Stimulated activated CD4-positive, alpha-beta T cell treated with anti-CD3 and anti-CD28 coated beads, Interleukin-2, amount 100 ng/mL, for 24 hours (primary cell): Measurements from ENCODE around the gene BAAT.
"Not testable (repeated sequence)": the region's sequence is repeated elsewhere in the genome, so short reads cannot be mapped to it uniquely, and the experiment has no call there.

Source experiments
- DNase-seq, 2 donors: peaks; one replicate each; pipeline ENCODE4 v3.0.0-alpha.2; 2020

BAAT gene

DNA sequence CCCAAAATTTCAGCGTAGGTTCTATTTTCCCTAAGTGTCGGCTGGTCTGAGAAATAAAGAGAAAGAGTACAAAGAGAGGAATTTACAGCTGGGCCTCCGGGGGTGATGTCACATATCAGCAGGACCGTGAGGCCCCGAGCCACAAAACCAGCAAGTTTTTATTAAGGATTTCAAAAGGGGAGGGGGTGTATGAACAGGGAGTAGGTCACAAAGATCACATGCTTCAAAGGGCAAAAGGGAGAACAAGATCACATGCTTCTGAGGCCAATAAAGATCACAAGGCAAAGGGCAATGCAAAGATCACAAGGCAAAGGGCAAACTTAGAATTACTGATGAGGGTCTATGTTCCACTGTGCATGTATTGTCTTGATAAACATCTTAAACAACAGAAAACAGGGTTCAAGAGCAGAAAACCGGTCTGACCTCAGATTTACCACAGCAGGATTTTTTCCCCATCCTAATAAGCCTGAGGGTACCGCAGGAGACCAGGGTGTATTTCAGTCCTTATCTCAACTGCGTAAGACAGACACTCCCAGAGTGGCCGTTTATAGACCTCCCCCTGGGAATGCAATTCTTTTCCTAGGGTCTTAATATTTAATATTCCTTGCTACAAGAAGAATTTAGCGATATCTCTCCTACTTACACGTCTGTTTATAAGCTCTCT lies at the start of gene BAAT:
BAAT (minus strand) TSS at position 134 of the 664 bp plus-strand sequence. CDS start 13,602 bp downstream, outside the sequence.
- not testable (repeated sequence) for DNase-seq

DNA sequence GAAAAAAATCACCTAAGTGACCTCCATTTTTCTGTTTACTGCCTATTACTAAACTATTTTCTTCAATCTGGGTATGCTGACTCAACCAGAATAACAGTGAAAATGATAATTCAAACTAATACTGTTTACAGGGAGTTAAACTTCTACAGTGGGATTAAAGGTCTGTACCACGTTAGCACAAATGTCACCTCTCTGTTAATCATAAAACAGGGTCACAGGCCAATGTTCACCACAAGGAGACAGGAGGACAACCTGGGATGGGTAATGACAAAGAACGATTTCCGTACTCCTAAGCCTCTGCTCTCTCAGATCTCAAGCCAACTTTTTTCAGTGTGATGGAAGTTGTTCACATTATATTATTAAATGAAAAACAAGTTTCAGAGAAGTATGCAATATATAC lies 48.4 kb upstream of the BAAT start:
- no peak for DNase-seq

DNA sequence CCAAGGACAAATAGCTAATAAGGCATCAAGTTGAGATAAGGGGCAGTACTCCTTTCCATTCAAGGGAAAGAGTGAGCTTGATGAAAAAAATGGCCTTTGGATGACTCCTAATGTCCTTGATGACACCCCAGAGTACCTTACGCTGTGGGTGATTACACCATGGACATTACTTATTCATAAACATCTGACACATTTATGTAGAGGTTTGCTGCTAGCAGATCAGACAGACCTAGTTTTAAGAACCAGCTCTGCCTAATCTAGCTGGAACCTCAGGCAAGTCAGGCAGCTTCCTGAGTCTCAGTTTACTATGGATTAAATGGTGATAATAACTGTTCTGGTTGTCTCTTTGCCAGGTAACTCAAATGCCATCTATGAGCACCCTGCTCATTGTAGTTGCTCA lies 47.9 kb upstream of the BAAT start:
- DNase-seq, result no peak

DNA sequence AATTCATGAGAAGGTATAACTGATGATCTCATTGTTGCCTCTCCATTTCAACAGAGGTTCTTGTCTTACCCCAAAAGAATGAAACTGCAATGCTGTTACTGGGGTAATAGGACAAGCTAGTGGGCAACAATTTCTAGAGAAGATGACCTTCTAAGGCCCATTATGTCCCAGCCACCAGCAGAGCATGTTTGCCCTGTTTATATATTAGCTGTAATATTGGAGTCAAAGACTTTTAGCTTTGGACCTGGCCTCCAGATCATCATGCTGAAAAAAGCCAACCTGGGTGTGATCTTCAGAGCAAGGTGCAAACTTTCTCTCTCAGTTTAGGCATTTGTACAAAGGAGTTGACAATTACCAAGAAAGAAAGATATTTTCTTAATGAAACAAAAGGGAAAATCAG lies 47.4 kb upstream of the BAAT start:
- DNase-seq, result no peak

DNA sequence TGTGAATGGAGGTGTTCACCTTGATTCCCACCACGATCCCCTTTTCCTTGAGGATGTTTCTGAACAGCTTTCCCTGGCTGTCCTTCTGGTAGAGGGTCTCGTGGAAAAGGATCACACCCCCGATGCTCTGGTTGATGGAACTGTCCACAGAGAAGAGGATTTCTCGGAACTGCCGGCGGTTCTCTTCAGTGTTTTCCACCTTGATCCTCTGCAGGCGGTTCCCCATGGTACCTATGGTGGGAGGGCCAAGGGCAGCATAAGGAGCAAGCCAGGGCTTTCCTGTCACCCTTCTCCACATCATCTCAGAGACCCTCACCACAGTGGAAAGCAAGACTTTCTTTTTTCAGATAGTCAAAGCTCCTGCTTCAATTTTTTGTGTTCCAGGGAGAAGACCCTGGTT lies 44.9 kb upstream of the BAAT start:
- DNase-seq, result no peak

DNA sequence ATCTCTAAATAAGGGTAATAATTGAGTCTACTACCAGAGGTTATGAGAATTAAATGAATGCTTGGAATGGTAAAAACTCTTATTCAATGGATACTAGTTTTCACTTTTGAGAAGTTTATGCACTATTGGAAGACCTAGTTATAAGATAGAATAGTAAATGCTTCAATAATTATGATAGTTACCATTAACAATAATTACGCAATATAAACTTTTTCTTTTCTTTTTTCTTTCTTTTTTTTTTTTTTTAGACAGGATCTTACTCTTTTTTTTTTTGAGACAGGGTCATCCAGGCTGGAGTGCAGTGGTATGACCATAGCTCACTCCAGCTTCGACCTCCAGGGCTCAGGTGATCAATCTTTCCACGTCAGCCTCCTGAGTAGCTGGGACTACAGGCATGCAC lies 44.1 kb upstream of the BAAT start:
- no peak for DNase-seq

DNA sequence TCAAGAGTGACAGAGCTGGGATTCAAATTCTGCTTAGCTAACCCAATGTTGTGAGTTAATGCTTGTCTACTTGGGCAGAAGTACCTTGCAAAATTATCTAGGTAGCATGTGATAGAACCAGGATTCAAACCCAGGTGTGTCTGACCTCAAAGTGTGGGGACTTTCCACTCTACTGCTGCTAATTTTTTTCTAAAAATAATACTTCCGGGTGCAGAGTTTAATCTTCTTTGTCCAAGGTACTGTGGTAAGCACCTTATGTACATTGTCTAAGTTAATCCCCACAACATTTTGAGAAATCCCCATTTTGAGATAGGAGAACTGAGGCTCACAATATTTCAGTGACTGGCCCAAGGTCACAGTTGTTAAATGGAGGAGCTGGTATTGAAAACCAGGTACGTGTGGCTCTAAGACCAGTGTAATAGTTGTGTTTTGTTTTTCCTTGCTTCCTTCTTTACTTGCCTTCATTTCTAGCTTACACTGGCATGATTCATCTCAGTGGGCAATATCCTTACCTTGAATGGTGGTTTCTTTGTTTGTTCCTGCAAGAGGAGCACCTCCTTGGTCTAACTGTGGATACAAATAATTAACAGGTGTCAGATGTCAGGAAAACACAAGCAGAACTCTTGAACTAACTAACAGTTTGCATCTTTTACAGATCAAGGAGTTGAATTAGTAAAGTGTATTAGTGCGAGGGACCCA lies 43.3 kb upstream of the BAAT start:
- DNase-seq, result no peak

DNA sequence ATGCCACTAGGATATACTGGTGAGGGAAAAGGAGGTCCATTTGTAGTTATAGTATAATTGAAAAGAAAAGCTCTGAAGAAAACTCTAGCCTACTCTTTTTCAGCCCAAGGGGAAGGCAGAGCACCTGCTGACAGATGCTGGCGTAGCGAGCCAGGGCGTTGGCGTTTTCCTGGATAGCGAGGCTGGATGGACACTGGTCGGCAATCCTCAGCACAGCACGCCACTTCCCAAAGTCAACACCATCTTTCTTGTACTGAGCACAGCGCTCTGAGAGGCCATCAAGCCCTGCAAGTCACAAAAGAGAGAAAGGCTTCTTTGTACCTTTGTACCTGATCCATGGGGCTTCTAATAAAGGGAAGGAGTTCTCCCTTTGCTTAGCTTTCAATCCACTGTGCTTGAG lies 42.6 kb upstream of the BAAT start:
- DNase-seq, result no peak

DNA sequence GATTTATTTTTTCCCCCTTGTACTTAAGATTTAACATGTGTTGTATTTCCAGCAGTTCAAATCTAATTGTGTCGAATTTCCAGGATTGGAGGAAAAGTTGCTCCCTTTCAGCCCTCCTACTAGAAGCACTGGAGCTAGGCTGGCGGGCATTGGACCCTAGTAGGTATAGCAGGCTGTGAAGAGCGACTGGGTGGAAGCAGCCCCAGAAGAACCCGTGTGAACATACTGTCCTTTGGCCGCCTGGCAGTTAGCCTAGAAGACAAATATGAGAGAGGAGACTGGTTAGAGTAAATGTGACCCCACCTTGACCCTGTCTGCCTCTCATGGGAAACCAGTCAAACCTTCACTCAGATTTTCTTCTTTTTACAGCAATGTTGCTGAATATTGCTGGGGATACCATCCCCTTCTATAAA lies 36.9 kb upstream of the BAAT start:
- DNase-seq, result no peak

DNA sequence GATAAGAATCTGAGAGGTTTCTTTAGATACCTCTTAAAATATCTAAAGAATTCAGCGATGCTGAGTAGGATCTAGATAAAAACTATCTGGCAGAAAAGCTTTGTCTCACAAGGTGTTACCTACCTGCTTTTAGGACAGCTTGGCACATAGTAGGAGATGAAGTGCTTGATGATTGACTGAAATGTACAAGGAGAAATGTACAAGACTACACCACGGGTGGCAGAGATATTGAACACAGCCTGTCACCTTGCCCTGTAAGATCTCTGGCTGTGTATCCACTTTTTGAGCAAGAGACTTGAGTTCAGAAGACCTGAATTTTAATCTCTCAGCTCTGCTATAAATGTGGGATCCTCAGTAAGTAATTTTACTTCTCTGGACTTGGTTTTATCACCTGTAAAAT lies 35.1 kb upstream of the BAAT start:
- DNase-seq, result no peak

DNA sequence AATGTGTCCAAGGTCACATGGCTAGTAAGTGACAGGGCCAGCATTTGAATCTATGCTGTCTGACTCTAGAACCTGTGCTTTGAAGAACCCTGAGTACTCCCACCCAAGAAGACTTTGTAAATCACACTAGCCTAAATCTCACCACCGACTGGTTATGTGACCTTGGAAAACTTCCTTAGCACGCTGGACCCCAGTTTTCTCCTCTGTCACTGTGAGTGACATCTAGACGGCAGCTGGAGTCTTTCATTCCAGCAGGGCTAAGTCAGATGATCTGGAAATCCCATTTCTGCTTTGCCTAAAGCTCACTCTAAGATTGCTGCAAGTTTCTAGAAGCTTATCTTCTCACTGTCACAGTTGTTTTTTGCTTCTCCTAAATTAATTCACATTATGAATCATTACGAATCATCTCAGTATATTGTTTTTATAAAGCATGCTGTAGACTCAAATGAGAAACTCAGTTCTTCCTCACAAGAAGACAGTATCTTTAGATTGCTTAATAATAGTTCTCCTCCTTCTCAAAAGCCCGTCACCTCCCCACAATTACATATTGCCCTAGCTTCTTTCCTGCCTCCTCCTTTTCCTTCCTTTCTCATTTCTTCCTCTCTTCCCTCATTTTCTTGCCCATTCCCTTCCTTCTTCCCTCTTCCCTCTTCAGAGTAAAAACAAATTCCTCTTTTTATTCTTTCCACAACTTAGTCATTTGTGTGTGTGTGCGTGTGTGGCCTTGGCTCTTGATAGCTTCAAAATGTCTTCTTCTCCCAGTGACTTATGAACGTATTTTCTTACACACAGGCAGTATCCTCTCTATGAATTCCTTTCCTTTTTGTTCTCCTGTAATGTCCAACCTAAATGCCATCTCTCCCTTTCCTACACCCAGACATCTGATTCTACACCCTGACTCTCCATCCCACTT lies 34.0 kb upstream of the BAAT start:
- DNase-seq, result no peak

DNA sequence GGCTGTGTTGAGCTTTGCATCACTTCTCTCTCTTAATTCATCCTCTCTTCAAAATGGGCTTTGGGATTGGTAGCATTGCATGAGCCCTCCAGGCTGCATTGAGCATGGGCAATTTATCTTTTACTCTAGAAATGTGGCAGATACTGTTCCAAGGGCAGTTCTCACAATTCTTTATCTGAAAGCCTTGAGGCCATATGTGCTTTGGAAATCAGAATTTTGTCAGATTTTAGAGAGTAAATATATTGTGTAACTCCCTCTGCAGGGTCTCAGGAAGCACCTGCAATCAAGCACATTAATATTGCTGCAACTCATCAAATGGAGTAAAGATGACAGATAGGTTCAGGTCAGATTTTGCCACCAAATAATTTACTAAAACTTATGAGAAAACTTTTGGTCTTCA lies 33.2 kb upstream of the BAAT start:
- DNase-seq, result no peak

DNA sequence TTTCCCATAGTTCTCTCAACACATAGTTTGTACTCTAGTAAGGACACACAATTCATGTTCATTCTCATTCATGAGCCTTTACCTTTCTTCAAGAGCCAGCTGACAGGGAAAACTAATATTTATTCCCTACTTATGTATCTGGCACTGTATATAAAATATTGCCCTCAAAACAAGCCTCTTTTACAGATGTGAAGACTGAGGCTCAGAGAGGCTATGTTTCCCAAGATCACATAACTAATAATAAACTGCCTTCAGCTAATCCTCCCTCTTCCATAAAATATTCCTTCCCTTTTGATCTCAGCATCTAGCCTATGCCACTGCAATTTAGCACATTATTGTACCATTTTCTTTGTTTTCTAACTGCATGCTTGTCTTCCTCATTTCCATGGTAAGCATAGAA lies 32.6 kb upstream of the BAAT start:
- DNase-seq, result no peak

DNA sequence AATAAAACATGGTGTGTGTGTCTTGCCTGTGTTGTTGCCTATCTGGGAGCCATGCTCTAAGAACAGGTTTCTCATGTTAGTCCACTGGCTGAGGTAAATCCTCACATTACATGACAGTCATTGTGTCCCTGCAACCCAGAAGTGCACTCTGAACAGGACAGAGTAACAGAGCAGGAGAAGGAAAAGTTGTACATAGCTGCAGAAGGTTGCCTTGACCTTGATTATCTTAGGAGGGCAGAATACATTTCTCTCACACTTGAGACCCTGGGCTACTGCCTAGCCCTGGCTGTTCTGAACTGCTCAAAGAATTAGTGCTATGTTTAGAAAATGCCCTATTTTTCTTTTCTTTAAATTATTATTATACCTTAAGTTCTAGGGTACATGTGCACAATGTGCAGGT lies 30.8 kb upstream of the BAAT start:
- DNase-seq, result no peak

DNA sequence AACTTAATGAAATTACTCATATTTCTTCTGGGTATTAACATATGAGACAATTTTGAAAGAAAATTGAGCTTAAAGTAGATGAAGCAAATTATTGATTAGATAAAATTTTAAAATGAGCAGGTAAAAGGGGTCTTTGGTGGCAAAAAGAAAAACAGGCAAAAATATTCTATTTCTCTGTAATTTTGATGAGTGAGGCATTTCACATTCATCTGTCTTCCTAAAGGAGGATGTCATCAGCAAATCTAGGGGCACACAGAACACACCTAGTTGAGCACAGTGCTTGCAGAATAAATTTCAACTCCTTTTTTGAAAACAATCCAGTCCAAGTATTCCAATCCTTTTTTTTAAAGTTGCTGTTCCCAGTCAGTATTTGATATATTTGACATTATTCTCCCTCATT lies 30.0 kb upstream of the BAAT start:
- no peak for DNase-seq

DNA sequence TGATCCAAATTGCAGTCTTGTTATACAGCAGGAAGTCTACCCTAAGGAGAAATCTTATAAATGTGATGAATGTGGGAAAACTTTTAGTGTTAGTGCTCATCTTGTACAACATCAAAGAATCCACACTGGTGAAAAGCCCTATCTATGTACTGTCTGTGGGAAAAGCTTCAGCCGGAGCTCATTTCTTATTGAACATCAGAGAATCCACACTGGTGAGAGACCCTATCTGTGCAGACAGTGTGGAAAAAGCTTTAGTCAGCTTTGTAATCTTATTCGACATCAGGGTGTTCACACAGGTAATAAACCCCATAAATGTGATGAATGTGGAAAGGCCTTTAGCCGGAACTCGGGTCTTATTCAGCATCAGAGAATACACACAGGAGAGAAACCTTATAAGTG lies 24.3 kb upstream of the BAAT start:
- DNase-seq, result no peak

DNA sequence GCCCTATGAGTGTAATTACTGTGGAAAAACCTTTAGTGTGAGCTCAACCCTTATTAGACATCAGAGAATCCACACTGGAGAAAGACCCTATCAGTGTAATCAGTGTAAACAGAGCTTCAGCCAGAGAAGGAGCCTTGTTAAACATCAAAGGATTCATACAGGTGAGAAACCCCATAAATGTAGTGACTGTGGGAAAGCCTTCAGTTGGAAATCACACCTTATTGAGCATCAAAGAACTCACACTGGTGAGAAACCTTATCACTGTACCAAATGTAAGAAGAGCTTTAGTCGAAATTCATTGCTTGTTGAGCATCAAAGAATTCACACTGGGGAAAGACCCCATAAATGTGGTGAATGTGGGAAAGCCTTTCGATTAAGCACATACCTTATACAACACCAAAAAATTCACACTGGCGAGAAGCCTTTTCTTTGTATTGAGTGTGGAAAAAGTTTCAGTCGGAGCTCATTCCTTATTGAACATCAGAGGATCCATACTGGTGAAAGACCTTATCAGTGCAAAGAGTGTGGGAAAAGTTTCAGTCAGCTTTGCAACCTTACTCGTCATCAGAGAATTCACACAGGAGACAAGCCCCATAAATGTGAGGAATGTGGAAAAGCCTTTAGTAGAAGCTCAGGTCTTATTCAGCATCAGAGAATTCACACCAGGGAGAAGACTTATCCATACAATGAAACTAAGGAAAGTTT lies 23.7 kb upstream of the BAAT start:
- no peak for DNase-seq

DNA sequence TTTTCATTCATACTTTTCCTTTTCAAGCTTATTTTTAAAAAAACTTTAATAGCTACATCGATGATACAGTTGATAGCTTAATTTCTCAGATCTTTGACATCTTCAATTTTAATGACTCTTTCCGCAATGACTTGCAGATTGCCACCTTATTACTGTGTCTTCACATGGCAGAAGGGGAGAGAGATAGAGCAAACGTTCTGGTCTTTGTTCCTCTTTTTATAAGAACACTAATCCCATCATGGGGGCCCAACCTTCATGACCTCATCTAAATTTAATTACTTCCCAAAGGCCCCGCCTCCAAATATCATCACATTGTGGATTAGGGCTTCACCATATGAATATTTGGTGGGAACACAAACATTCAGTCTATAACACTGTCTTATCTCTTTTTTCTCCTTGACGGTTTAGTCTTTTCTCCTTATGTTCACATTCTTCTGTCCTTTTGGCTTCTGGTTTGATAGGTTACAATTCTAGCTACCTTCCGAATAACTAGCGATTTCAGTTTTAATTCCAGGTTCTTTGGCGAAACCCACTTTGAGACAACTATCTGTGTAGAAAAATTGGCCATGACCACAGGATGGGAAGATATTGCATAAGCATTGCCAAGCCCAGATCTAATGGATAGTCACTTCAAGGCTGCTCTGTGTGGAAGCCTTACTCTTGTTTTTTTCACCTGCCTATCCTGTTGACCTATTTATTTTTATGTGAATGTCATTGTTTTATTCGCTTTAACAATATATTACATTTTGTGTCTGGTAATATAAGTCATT lies 18.9 kb upstream of the BAAT start:
- DNase-seq, result no peak

DNA sequence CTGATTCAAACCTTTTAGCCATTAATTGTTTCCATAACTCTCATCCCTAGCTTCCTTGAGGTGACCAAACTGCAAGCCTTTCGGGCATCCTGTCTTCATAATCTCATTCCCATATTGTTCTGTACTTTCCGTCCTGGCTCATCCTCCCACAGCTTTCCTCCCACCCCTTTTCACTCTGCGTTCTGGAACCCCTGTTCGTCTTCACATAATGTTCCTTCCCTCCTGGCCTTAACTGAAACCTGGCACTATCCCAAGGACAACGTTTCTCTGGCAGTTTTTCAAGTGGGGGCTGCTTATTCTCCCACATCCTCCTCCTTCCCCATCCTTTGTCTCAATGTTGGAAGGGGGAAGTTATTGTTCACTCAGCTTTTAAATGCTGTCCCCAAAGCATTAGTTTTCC lies 15.3 kb upstream of the BAAT start:
- DNase-seq, result no peak

DNA sequence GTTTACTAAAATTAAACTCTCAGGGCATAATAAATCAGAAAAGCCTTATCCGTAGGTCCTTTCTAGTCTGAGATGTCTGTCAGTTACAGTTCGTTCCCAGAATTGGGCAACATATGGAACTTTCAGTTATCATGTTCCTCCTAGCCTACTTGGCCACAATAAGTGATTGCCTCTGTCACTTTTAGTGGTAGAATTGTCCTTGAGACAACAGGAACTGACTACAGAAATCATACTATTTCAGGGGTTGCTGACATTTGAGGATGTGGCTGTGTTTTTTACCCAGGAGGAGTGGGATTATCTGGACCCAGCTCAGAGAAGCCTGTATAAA lies 14.8 kb upstream of the BAAT start:
- no peak for DNase-seq

DNA sequence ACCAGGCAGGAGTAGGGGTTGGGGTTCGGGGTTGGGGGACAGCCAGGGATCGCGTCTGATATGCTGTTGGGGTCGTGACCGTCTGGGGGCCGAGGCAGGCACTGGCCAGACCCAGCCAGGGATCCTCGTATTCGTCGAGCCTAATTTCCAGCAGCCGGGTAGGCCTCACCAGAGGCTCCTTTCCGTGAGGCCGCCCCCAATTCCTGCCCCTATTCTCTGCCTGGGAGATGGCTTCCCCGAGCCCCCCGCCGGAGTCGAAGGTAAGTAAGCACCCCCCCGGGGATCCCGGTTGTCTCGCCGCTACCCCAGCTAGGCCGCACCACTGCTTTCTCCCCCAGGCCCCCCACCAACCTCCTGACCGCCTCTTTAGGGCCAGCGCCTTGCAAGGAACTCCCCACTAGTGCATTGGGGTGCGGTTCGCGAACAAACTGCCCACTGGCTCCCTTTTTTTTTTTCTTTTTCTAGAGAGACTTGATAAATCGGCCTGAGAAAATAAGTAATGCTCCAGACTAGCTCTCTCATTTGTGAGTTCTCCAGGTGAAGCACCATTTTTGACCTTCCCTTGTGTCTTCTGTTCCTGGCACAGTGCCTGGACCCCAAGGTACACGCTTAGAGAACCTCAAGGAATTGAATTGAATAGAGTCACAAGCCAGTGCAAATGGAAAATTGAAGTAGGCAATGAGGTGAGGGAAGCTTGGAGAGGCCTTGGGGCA lies 14.3 kb upstream of the BAAT start:
- DNase-seq, result no peak
